Mesothelial cell of epicardium (in vitro differentiated cells): ENCODE results near the gene CCSER1. TPM values are rescaled to one million over a fixed set of nuclear protein-coding genes. Genes with fewer than 3 reads are reported as not detected.
"Not testable (repeated sequence)": the region's sequence is repeated elsewhere in the genome, so short reads cannot be mapped to it uniquely, and the experiment has no call there.

Experiments used
- DNase-seq, 2 experiments: peaks; one replicate each; pipeline ENCODE4 v3.0.0; 2021; ENCODE audit warnings: low spot score in 2 of 2; ENCODE audit not compliant: unreplicated experiment in 2 of 2
- H3K27ac Mint-ChIP-seq: 2 replicates; pipeline ENCODE4 v1.8.0; 2021; ENCODE audit warnings: mixed read lengths
- H3K27me3 Mint-ChIP-seq: 2 replicates; pipeline ENCODE4 v1.8.0; 2021; ENCODE audit warnings: low read depth, mixed read lengths
- H3K36me3 Mint-ChIP-seq: 2 replicates; pipeline ENCODE4 v1.8.0; 2021; ENCODE audit warnings: mixed read lengths
- H3K4me1 Mint-ChIP-seq: 2 replicates; pipeline ENCODE4 v1.8.0; 2021; ENCODE audit warnings: mixed read lengths
- H3K4me3 Mint-ChIP-seq: 2 replicates; pipeline ENCODE4 v1.8.0; 2021; ENCODE audit warnings: mild to moderate bottlenecking, moderate library complexity, mixed read lengths
- H3K9me3 Mint-ChIP-seq: 2 replicates; pipeline ENCODE4 v1.8.0; 2021; ENCODE audit warnings: mixed read lengths
- total RNA-seq: library from RNA; stranded (reverse); gene quantifications from 3 replicates; pipeline ENCODE4 v1.2.1, GENCODE V29; 2021
- TF ChIP-seq, protein P1 (sequence below): fragments of 200-600 bp; sonication (generic); IDR thresholded peaks from one replicate; pipeline ENCODE4 v1.5.0; 2021; ENCODE audit warnings: antibody characterized with exemption; ENCODE audit not compliant: unreplicated experiment

Gene CCSER1
- total RNA-seq, 1 donor from 2014 or later = 7.2 TPM

- Mint-ChIP-seq H3K4me1 (no peaks in the 10 kb centered on the region), H3K36me3 (no peaks in the 10 kb centered on the region), H3K27ac (no peak overlapping the region)
Observed at GRCh38 chr4:91359041-91360031, 1232.1 kb downstream of the CCSER1 start.

GRCh38 chr4:91362125-91362524 lies 1234.9 kb downstream of the CCSER1 start:
- TF ChIP-seq, protein P1, sequence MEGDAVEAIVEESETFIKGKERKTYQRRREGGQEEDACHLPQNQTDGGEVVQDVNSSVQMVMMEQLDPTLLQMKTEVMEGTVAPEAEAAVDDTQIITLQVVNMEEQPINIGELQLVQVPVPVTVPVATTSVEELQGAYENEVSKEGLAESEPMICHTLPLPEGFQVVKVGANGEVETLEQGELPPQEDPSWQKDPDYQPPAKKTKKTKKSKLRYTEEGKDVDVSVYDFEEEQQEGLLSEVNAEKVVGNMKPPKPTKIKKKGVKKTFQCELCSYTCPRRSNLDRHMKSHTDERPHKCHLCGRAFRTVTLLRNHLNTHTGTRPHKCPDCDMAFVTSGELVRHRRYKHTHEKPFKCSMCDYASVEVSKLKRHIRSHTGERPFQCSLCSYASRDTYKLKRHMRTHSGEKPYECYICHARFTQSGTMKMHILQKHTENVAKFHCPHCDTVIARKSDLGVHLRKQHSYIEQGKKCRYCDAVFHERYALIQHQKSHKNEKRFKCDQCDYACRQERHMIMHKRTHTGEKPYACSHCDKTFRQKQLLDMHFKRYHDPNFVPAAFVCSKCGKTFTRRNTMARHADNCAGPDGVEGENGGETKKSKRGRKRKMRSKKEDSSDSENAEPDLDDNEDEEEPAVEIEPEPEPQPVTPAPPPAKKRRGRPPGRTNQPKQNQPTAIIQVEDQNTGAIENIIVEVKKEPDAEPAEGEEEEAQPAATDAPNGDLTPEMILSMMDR = no peak
- H3K4me1 Mint-ChIP-seq = no peaks in the 10 kb centered on the region
- H3K9me3 Mint-ChIP-seq = peaks cover 4% of the 10 kb centered on the region
- no peak overlapping the region for H3K4me3 Mint-ChIP-seq
- DNase-seq = no peak
- no peaks in the 10 kb centered on the region for H3K36me3 Mint-ChIP-seq
- no peak overlapping the region for H3K27ac Mint-ChIP-seq
- H3K27me3 Mint-ChIP-seq = no peaks in the 10 kb centered on the region

More at GRCh38 chr4:91359041-91360031, 1232.1 kb downstream of the CCSER1 start:
- Mint-ChIP-seq H3K4me3 (no peak overlapping the region), H3K27me3 (no peaks in the 10 kb centered on the region), H3K9me3 (peaks cover 10% of the 10 kb centered on the region)
- no peak for DNase-seq
- TF ChIP-seq, protein P1 = no peak

GRCh38 chr4:91366554-91366953 lies 1239.4 kb downstream of the CCSER1 start:
- no peaks in the 10 kb centered on the region for H3K9me3 Mint-ChIP-seq
- no peaks in the 10 kb centered on the region for H3K27me3 Mint-ChIP-seq
- no peak for DNase-seq
- no peak overlapping the region for H3K4me3 Mint-ChIP-seq
- TF ChIP-seq, protein P1 = no peak
- H3K36me3 Mint-ChIP-seq = no peaks in the 10 kb centered on the region
- H3K27ac Mint-ChIP-seq = no peak overlapping the region
- no peaks in the 10 kb centered on the region for H3K4me1 Mint-ChIP-seq

GRCh38 chr4:91369116-91369515 lies 1241.9 kb downstream of the CCSER1 start:
- H3K9me3 Mint-ChIP-seq = peaks cover 5% of the 10 kb centered on the region
- no peaks in the 10 kb centered on the region for H3K4me1 Mint-ChIP-seq
- no peak overlapping the region for H3K27ac Mint-ChIP-seq
- H3K4me3 Mint-ChIP-seq = no peak overlapping the region
- no peaks in the 10 kb centered on the region for H3K36me3 Mint-ChIP-seq
- TF ChIP-seq, protein P1 = no peak
- no peaks in the 10 kb centered on the region for H3K27me3 Mint-ChIP-seq
- DNase-seq = no peak

- H3K36me3 Mint-ChIP-seq = peaks cover 2% of the 10 kb centered on the region
Observed at GRCh38 chr4:91373546-91373945, 1246.4 kb downstream of the CCSER1 start.

GRCh38 chr4:91405431-91405830 lies 1278.2 kb downstream of the CCSER1 start:
- not testable (repeated sequence) for H3K4me1 Mint-ChIP-seq, H3K27me3 Mint-ChIP-seq
- H3K9me3 Mint-ChIP-seq = peaks cover 28% of the 10 kb centered on the region

More at GRCh38 chr4:91373546-91373945, 1246.4 kb downstream of the CCSER1 start:
- Mint-ChIP-seq H3K4me1 (no peaks in the 10 kb centered on the region), H3K27ac (no peak overlapping the region), H3K27me3 (no peaks in the 10 kb centered on the region), H3K4me3 (no peak overlapping the region), H3K9me3 (peaks cover 20% of the 10 kb centered on the region)
- TF ChIP-seq, protein P1 = no peak
- no peak for DNase-seq

More at GRCh38 chr4:91405431-91405830, 1278.2 kb downstream of the CCSER1 start:
- H3K36me3 Mint-ChIP-seq, H3K27ac Mint-ChIP-seq, H3K4me3 Mint-ChIP-seq, DNase-seq: not testable (repeated sequence)
